Stimulated activated CD4-positive, alpha-beta T cell treated with anti-CD3 and anti-CD28 coated beads, Interleukin-12 subunit alpha, Interleukin-12 subunit beta, amount 100 ng/mL, for 24 hours (primary cell): Measurements from ENCODE around the gene CCNB2.
"Not testable (repeated sequence)": the region's sequence is repeated elsewhere in the genome, so short reads cannot be mapped to it uniquely, and the experiment has no call there.

Experiments
- DNase-seq, 2 experiments: peaks; one replicate each; pipeline ENCODE4 v3.0.0-alpha.2; 2020; ENCODE audit warnings: low read depth in 2 of 2

Gene CCNB2

GRCh38 chr15:59133929-59134427 lies 29.0 kb downstream of the CCNB2 start:
- DNase-seq: no peak

GRCh38 chr15:59137566-59137965 lies 32.6 kb downstream of the CCNB2 start:
- no peak for DNase-seq

GRCh38 chr15:59138243-59138642 lies 33.3 kb downstream of the CCNB2 start:
- peak; percentile 19 to 35 for DNase-seq

- no peak for DNase-seq
Observed at GRCh38 chr15:59140422-59141226, 35.7 kb downstream of the CCNB2 start.

- DNase-seq: no peak
Observed at GRCh38 chr15:59143281-59143680, 38.3 kb downstream of the CCNB2 start.

- DNase-seq: not testable (repeated sequence)
Observed at GRCh38 chr15:59144594-59144993, 39.6 kb downstream of the CCNB2 start.

- DNase-seq: no peak
Observed at GRCh38 chr15:59147666-59148065, 42.7 kb downstream of the CCNB2 start.

- DNase-seq: no peak
Observed at GRCh38 chr15:59148153-59148833, 43.3 kb downstream of the CCNB2 start.

- no peak for DNase-seq
Observed at GRCh38 chr15:59150185-59150584, 45.2 kb downstream of the CCNB2 start.

- no peak for DNase-seq
Observed at GRCh38 chr15:59152694-59153450, 47.9 kb downstream of the CCNB2 start.

GRCh38 chr15:59153466-59153865 lies 48.5 kb downstream of the CCNB2 start:
- DNase-seq: no peak

- DNase-seq: no peak
Observed at GRCh38 chr15:59154243-59154642, 49.3 kb downstream of the CCNB2 start.

GRCh38 chr15:59155431-59155830 lies 50.5 kb downstream of the CCNB2 start:
- DNase-seq: no peak

- DNase-seq: no peak
Observed at GRCh38 chr15:59157396-59157795, 52.5 kb downstream of the CCNB2 start.

GRCh38 chr15:59157840-59158700 lies 53.1 kb downstream of the CCNB2 start:
- DNase-seq: no peak

- no peak for DNase-seq
Observed at GRCh38 chr15:59158701-59159034, 53.7 kb downstream of the CCNB2 start.

- no peak for DNase-seq
Observed at GRCh38 chr15:59159210-59159609, 54.3 kb downstream of the CCNB2 start.

- DNase-seq: peak in 1 of 2 experiments; percentile 12
Observed at GRCh38 chr15:59160880-59161593, 56.1 kb downstream of the CCNB2 start.

GRCh38 chr15:59162080-59162479 lies 57.1 kb downstream of the CCNB2 start:
- DNase-seq: not testable (repeated sequence)

- DNase-seq: no peak
Observed at GRCh38 chr15:59165726-59166125, 60.8 kb downstream of the CCNB2 start.

- no peak for DNase-seq
Observed at GRCh38 chr15:59166166-59166565, 61.2 kb downstream of the CCNB2 start.
